Measurements from ENCODE around the gene HSPA6. TPM values are rescaled to one million over a fixed set of nuclear protein-coding genes. Genes with fewer than 3 reads are reported as not detected.

The HSPA6 gene
- 1.9 and 4.6 TPM in 2 replicates for total RNA-seq

GRCh38 chr1:161523817-161524741, at the start of gene HSPA6:
TSS of gene HSPA6 (plus strand) at chr1:161524540. CDS start at chr1:161524659, 119 bp downstream.

GRCh38 chr1:161549652-161550051, 25.3 kb downstream of the HSPA6 start, which contains the start of gene FCGR3A:
TSS of gene FCGR3A (minus strand) at chr1:161549818. CDS start at chr1:161549736, 82 bp downstream.

Other genes with a start within 250 kb of the HSPA6 start
- gene MPZ, start 214.6 kb upstream of the HSPA6 start, total RNA-seq = 0.87 and 1.00 TPM in 2 replicates
- gene SDHC, start 210.2 kb upstream of the HSPA6 start, total RNA-seq = 26.9 and 37.0 TPM in 2 replicates
- gene CFAP126, start 156.7 kb upstream of the HSPA6 start, total RNA-seq = not detected in 2 replicates
- gene FCGR2A, start 19.1 kb upstream of the HSPA6 start, total RNA-seq = 0.37 and 0.77 TPM in 2 replicates
- gene FCGR3A, start 25.3 kb downstream of the HSPA6 start, total RNA-seq = not detected in 2 replicates
- not detected in 2 replicates for gene FCGR3B, start 106.6 kb downstream of the HSPA6 start, total RNA-seq
- gene FCGR2B, start 138.6 kb downstream of the HSPA6 start, total RNA-seq = not detected in 2 replicates
- gene FCRLA, start 182.7 kb downstream of the HSPA6 start, total RNA-seq = 0.62 and 3.5 TPM in 2 replicates
- 9.0 and 16.6 TPM in 2 replicates for gene FCRLB, start 197.0 kb downstream of the HSPA6 start, total RNA-seq
- gene DUSP12, start 225.2 kb downstream of the HSPA6 start, total RNA-seq = 36.0 and 46.4 TPM in 2 replicates
- 23.9 and 27.4 TPM in 2 replicates for gene ATF6, start 241.8 kb downstream of the HSPA6 start, total RNA-seq

Measured in uterine smooth muscle cell (primary cell).